Activated CD8-positive, alpha-beta T cell treated with anti-CD3 and anti-CD28 coated beads for 36 hours (primary cell): ENCODE measurements around the gene LINC00237. TPM values are rescaled to one million over a fixed set of nuclear protein-coding genes. Genes with fewer than 3 reads are reported as not detected.

Experiments
- ATAC-seq: fragments of 200-7000 bp; cut with Tn5 transposase; one replicate; pipeline ENCODE4 v1.10.0; 2021; ENCODE audit warnings: mild to moderate bottlenecking, moderate library complexity
- CTCF ChIA-PET: fragments of 350-600 bp; sonication (Branson Sonifier 250); formaldehyde crosslinking; loops from one replicate; lab custom pipeline; 2021; ENCODE audit warnings: antibody characterized with exemption; lab: Charles Lee
- POLR2A ChIA-PET: fragments of 350-600 bp; sonication (Branson Sonifier 250); formaldehyde crosslinking; loops from one replicate; lab custom pipeline; 2021; ENCODE audit warnings: antibody characterized with exemption; lab: Charles Lee
- DNase-seq: peaks from one replicate; pipeline ENCODE4 v3.0.0-alpha.2; 2020
- H3K27ac Mint-ChIP-seq: one replicate; pipeline ENCODE4 v1.8.0; 2021; ENCODE audit warnings: mild to moderate bottlenecking, mixed read lengths
- H3K27me3 Mint-ChIP-seq: one replicate; pipeline ENCODE4 v1.8.0; 2021; ENCODE audit warnings: mixed read lengths
- H3K36me3 Mint-ChIP-seq: one replicate; pipeline ENCODE4 v1.8.0; 2021; ENCODE audit warnings: low read depth, mixed read lengths
- H3K4me1 Mint-ChIP-seq: one replicate; pipeline ENCODE4 v1.8.0; 2021; ENCODE audit warnings: low read depth, mixed read lengths
- H3K4me3 Mint-ChIP-seq: one replicate; pipeline ENCODE4 v1.8.0; 2021; ENCODE audit warnings: mild to moderate bottlenecking, moderate library complexity, mixed read lengths
- H3K9me3 Mint-ChIP-seq: one replicate; pipeline ENCODE4 v1.8.0; 2021; ENCODE audit warnings: mixed read lengths
- intact Hi-C: fragments of 100-400 bp; cut with micrococcal nuclease; formaldehyde crosslinking; loops from one replicate; pipeline ENCODE4 v1.10.0; 2022
- total RNA-seq, 2 experiments: library from RNA; stranded (reverse); gene quantifications; one replicate each; pipeline ENCODE4 v1.2.3, GENCODE V29; 2021
- TF ChIP-seq, protein P1 (sequence below): fragments of 200-600 bp; IDR thresholded peaks from one replicate; pipeline ENCODE4 v1.8.0; 2022; ENCODE audit warnings: antibody characterized with exemption, mild to moderate bottlenecking

Gene LINC00237
- total RNA-seq, 2 experiments from 2014 or later, result not detected

DNA sequence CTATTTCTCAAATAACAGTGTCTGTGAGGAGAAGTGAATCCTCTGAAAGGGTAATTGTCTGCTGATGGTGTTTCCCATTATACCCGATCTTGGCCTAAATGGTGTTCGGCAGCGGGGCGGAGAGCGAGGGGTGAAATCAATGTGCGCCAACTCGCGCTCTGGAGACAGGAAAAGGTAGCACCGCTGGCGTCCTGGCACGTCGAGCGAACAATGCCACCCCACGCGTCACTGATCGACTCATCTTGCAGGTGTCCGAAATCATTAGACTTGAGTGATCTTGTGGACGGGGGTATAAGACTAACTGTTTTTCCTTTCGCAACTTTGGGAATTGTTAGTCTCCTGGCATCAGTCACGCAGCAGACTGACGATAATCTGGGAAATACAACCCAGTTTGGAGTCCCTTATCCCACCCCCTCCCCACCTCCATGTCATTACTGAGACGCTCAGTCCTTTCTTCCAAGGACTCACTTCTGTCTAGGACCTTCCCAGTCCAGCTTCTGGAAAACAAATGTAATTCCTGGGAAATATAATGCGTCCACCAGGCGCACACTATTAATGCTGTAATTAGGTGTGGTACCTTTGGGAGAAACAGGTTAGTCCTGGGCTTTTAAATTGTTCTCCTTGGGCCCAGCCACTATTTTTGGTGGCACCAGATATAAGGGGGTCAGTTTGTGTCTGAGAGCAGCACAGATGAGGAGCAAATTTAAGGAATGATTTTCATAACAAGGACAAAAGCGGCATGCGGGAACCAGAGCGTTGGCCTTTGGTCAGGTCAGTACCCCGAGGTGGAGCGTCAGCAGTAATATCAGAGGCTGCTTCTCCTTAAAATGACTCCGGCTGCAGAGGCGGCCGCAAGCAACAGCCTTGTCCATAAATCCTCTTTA is 2.3 kb downstream of the LINC00237 start:
- peaks cover 1% of the 10 kb centered on the region for H3K36me3 Mint-ChIP-seq
- peaks cover 74% of the 10 kb centered on the region for H3K27me3 Mint-ChIP-seq
- CTCF ChIA-PET, result interaction anchor here (1.2 to 1.3 kb wide), 2 partner anchors 16 to 132 kb away, joined by 3 read pairs; no protein-coding TSS in a partner anchor
- peaks cover 32% of the 10 kb centered on the region for H3K4me1 Mint-ChIP-seq
- TF ChIP-seq, protein P1, sequence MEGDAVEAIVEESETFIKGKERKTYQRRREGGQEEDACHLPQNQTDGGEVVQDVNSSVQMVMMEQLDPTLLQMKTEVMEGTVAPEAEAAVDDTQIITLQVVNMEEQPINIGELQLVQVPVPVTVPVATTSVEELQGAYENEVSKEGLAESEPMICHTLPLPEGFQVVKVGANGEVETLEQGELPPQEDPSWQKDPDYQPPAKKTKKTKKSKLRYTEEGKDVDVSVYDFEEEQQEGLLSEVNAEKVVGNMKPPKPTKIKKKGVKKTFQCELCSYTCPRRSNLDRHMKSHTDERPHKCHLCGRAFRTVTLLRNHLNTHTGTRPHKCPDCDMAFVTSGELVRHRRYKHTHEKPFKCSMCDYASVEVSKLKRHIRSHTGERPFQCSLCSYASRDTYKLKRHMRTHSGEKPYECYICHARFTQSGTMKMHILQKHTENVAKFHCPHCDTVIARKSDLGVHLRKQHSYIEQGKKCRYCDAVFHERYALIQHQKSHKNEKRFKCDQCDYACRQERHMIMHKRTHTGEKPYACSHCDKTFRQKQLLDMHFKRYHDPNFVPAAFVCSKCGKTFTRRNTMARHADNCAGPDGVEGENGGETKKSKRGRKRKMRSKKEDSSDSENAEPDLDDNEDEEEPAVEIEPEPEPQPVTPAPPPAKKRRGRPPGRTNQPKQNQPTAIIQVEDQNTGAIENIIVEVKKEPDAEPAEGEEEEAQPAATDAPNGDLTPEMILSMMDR, result no peak
- H3K9me3 Mint-ChIP-seq, result no peaks in the 10 kb centered on the region
- DNase-seq, result peak; percentile 32
- peak overlapping the region; percentile 80 for H3K4me3 Mint-ChIP-seq
- H3K27ac Mint-ChIP-seq, result no peak overlapping the region
- intact Hi-C loops, result loop anchor here (10.0 kb wide), 2 partner anchors 411 to 1471 kb away; partner anchors contain the start of gene NKX2-2
- ATAC-seq, result no peak
- POLR2A ChIA-PET, result no interaction called here

DNA sequence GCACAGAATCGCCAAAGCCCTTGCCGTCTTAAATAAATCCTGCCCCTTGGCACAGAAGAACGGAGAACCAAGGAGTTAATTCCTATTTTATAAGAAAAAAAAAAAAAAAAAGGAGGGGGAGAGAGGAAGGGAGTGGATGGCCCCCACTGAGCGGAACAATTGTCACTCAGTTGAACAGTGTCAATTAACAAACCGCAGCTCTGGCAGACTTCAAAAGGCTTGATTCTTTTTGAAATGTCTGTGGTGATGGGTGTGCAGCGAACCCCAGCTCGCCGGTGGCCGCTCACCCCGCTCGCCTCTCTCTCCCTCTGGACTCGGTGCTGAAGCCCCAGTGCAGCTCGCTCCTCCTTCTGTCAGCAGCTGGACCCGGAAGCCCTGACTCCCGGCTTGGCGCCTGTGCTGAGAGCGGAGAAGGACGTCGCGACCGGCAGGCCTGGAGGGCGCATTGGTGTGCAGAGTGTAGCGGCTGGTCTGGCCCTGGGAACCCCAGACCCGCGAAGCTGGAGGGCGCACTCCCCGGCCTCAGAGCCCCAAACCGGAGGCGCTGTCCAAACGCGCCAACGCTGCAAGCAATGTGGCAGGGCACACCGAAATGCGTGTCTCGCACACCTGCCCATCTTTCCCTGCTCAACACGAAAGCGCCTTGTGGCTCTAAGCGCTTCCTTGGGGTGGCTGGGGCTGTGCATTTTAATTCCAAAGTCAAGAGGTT is 3.4 kb downstream of the LINC00237 start:
- Mint-ChIP-seq H3K36me3 (peaks cover 1% of the 10 kb centered on the region), H3K4me1 (peaks cover 32% of the 10 kb centered on the region), H3K27ac (no peak overlapping the region), H3K4me3 (peak overlapping the region; percentile 80), H3K9me3 (no peaks in the 10 kb centered on the region), H3K27me3 (peaks cover 72% of the 10 kb centered on the region)
- DNase-seq (peak; percentile 49), ATAC-seq (peak; percentile 38)
- POLR2A ChIA-PET, result no interaction called here
- intact Hi-C loops, result loop anchor here (10.0 kb wide), 2 partner anchors 412 to 1472 kb away; partner anchors contain the start of gene NKX2-2
- CTCF ChIA-PET, result interaction anchor here (1.2 kb wide), 1 partner anchor 17 kb away, joined by 3 read pairs; no protein-coding TSS in a partner anchor
- TF ChIP-seq, protein P1, result no peak

DNA sequence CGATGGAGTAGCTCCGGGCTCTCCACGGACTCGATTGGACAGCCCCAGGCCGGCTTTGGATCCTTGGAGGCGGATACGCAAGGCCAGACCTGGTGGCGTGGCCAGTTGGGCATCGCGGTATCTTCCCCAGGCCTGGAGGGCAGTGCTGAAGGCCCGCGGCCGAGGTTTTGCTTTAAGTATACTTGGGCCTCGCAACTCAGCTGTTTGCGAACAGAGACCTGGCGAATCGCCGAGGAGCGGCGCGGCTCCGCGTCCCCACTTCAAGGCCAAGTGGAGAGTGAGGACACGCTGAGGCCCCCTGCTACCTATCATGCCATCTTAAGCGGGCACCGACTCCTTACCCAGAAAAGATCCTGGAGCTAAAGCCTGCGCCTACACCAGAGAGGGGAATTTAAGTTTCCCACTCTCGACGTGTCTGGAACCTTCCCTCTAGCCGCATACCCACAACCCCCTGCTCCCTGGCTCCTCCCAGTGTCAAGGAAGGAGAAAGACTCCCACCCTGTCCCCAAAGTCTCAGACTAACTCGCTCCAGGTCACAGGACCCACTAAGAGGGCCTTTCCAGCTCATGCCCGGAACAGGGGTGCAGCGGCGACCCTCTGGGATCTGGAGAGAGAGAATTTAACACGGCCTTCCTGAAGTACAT is 4.1 kb downstream of the LINC00237 start:
- ChIA-PET POLR2A (no interaction called here), CTCF (interaction anchor here (0.9 to 2.0 kb wide), 5 partner anchors 9 to 133 kb away, joined by 3 to 6 read pairs (median 3); partner anchors contain the start of gene KIZ)
- peaks cover 71% of the 10 kb centered on the region for H3K27me3 Mint-ChIP-seq
- intact Hi-C loops, result loop anchor here (10.0 kb wide), 2 partner anchors 413 to 1473 kb away; partner anchors contain the start of gene NKX2-2
- H3K4me1 Mint-ChIP-seq, result peaks cover 32% of the 10 kb centered on the region
- H3K9me3 Mint-ChIP-seq, result no peaks in the 10 kb centered on the region
- peak overlapping the region; percentile 80 for H3K4me3 Mint-ChIP-seq
- ATAC-seq (peak; percentile 24), DNase-seq (peak; percentile 25)
- H3K36me3 Mint-ChIP-seq, result peaks cover 1% of the 10 kb centered on the region
- no peak overlapping the region for H3K27ac Mint-ChIP-seq
- TF ChIP-seq, protein P1, result no peak

DNA sequence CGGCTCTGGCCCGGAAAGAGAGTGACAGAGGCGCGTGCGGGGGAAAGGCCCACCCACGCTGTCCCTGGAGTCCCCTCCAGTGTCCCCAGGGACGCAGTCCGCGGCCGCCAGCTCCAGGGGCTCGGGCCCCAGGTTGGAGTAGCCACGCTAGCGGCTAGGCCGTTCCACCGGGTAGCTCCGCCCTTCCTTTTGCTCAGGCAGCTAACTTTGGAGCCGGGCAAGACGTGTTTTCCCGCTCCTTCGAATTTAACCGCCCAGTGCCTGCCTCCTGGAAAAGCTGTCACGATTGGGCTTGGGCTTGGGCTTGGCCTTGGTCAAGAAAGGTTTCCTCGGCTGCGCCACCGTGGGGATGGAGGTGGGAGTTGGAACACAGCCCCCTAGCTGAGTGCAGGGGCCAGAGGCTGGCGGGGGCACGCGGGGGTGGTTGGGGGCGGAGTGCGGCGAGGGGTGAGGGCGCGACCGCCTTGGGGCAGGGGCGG is 4.7 kb downstream of the LINC00237 start:
- ChIA-PET CTCF (interaction anchor here (0.9 to 2.0 kb wide), 5 partner anchors 9 to 134 kb away, joined by 3 to 6 read pairs (median 3); partner anchors contain the start of gene KIZ), POLR2A (no interaction called here)
- H3K27ac Mint-ChIP-seq, result no peak overlapping the region
- ATAC-seq (no peak), DNase-seq (peak; percentile 9)
- peaks cover 1% of the 10 kb centered on the region for H3K36me3 Mint-ChIP-seq
- H3K4me3 Mint-ChIP-seq, result peak overlapping the region; percentile 80
- intact Hi-C loops, result loop anchor here (10.0 kb wide), 2 partner anchors 413 to 1473 kb away; partner anchors contain the start of gene NKX2-2
- H3K9me3 Mint-ChIP-seq, result no peaks in the 10 kb centered on the region
- H3K4me1 Mint-ChIP-seq, result peaks cover 32% of the 10 kb centered on the region
- peaks cover 74% of the 10 kb centered on the region for H3K27me3 Mint-ChIP-seq
- TF ChIP-seq, protein P1, result no peak
